ENCODE data around the gene NADK. TPM values are rescaled to one million over a fixed set of nuclear protein-coding genes. Genes with fewer than 3 reads are reported as not detected.
"Not testable (repeated sequence)": the region's sequence is repeated elsewhere in the genome, so short reads cannot be mapped to it uniquely, and the experiment has no call there.

The NADK gene
- total and polyA plus RNA-seq, 12 donors, result 15.2 to 40.2 (median 22.6) TPM

GRCh38 chr1:1732381-1732780 is 45.9 kb downstream of the NADK start:
- H3K4me1 ChIP-seq, result peaks cover 0 to 14% (median 0%) of the 10 kb centered on the region in 9 donors
- peaks cover 0 to 86% (median 16%) of the 10 kb centered on the region in 9 donors for H3K36me3 ChIP-seq
- ATAC-seq, result no peak
- H3K27me3 ChIP-seq, result no peaks in the 10 kb centered on the region
- TF ChIP-seq, protein P1, sequence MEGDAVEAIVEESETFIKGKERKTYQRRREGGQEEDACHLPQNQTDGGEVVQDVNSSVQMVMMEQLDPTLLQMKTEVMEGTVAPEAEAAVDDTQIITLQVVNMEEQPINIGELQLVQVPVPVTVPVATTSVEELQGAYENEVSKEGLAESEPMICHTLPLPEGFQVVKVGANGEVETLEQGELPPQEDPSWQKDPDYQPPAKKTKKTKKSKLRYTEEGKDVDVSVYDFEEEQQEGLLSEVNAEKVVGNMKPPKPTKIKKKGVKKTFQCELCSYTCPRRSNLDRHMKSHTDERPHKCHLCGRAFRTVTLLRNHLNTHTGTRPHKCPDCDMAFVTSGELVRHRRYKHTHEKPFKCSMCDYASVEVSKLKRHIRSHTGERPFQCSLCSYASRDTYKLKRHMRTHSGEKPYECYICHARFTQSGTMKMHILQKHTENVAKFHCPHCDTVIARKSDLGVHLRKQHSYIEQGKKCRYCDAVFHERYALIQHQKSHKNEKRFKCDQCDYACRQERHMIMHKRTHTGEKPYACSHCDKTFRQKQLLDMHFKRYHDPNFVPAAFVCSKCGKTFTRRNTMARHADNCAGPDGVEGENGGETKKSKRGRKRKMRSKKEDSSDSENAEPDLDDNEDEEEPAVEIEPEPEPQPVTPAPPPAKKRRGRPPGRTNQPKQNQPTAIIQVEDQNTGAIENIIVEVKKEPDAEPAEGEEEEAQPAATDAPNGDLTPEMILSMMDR (IDR thresholded peaks at IDR 0.05), result no peak
- H3K9me3 ChIP-seq, result no peaks in the 10 kb centered on the region
- no peak overlapping the region for H3K27ac ChIP-seq
- H3K4me3 ChIP-seq, result no peak overlapping the region
- no peak for DNase-seq
- whole genome bisulfite sequencing, 2 donors, result 87 to 95% methylated on average over 14 to 17 of the region's 17 CpGs
- intact Hi-C loops (cut with DNase I), result no loop called here

DNA sequence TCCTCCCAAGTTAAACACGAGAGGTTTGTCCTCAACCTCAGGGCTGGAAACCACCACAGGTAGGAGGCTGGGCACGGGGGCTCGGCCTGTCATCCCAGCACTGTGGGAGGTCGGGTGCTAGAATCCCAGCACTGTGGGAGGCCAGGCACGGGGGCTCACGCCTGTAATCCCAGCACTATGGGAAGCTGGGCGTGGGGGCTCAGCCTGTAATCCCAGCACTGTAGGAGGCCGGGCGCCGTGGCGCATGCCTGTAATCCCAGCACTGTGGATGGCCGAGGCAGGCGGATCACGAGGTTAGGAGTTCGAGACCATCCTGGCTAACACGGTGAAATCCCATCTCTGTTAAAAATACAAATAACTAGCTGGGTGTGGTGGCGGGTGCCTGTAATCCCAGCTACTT is 47.4 kb downstream of the NADK start:
- WGBS, 2 donors, result 94% methylated on average over 15 to 17 of the region's 17 CpGs
- no peak for ATAC-seq
- intact Hi-C loops (cut with DNase I), result no loop called here

DNA sequence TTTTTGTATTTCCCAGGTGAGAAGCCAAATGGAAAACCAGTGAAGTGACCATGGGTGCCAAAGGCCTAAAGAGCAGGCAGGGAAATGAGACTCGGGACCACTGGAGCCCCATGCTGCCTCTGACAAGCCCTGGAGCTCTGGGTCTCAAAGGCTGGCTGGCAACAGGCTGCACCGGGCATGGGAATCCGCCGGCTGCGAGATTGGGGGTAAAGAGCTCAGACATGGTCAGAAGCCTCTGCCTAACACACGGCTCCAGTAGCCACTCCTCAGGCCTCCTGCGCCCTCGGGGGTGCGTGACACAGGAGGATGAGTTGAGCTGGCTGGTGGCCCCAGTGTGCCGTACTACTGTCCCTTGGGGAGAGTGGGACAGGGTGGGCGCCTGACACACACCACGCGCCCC is 48.0 kb downstream of the NADK start:
- H3K9me3 ChIP-seq; DNase-seq; H3K27ac ChIP-seq; H3K27me3 ChIP-seq; ATAC-seq; H3K4me3 ChIP-seq; intact Hi-C loops (cut with DNase I): not testable (repeated sequence)
- Histone ChIP-seq H3K36me3 (peaks cover 0 to 74% (median 16%) of the 10 kb centered on the region in 9 donors), H3K4me1 (peaks cover 0 to 14% (median 0%) of the 10 kb centered on the region in 9 donors)
- 90% methylated on average over 9 of the region's 13 CpGs; no CpG with 5 or more reads in 1 of the 2 donors for WGBS, 2 donors

More for the DNA sequence above, 47.4 kb downstream of the NADK start:
- no peaks in the 10 kb centered on the region for H3K9me3 ChIP-seq
- no peak overlapping the region for H3K4me3 ChIP-seq
- TF ChIP-seq, protein P1 (IDR thresholded peaks at IDR 0.05), result no peak
- H3K36me3 ChIP-seq, result peaks cover 0 to 77% (median 16%) of the 10 kb centered on the region in 9 donors
- no peak overlapping the region for H3K27ac ChIP-seq
- peaks cover 0 to 14% (median 0%) of the 10 kb centered on the region in 9 donors for H3K4me1 ChIP-seq
- DNase-seq, result no peak
- no peaks in the 10 kb centered on the region for H3K27me3 ChIP-seq

- not testable (repeated sequence) for H3K27me3 ChIP-seq, H3K9me3 ChIP-seq, H3K4me3 ChIP-seq, ATAC-seq, DNase-seq
- intact Hi-C loops (cut with DNase I), result loop anchor here in 3 of 10 donors (5.0 to 10.0 kb wide), 2 partner anchors 62 to 154 kb away; partner anchors contain the start of gene SSU72 (in 1 of the 3)
- WGBS, 2 donors, result 90 to 92% methylated on average over 11 to 17 of the region's 18 CpGs
- Histone ChIP-seq H3K4me1 (peaks cover 0 to 14% (median 0%) of the 10 kb centered on the region in 9 donors), H3K27ac (peak overlapping the region in 3 of 10 donors; percentile 34 to 69 (median 65)), H3K36me3 (peaks cover 0 to 65% (median 16%) of the 10 kb centered on the region in 9 donors)
Observed at GRCh38 chr1:1729116-1729816, 49.0 kb downstream of the NADK start.

GRCh38 chr1:1728308-1729005 is 49.8 kb downstream of the NADK start:
- not testable (repeated sequence) for DNase-seq, H3K4me3 ChIP-seq, H3K9me3 ChIP-seq, H3K27me3 ChIP-seq, ATAC-seq
- H3K4me1 ChIP-seq, result peaks cover 0 to 14% (median 0%) of the 10 kb centered on the region in 9 donors
- WGBS, 2 donors, result 69 to 76% methylated on average over 11 to 14 of the region's 14 CpGs
- H3K27ac ChIP-seq, result peak overlapping the region in 5 of 10 donors; percentile 22 to 69 (median 34)
- intact Hi-C loops (cut with DNase I), result loop anchor here in 3 of 10 donors (5.0 to 10.0 kb wide), 2 partner anchors 61 to 154 kb away; partner anchors contain the start of gene SSU72 (in 1 of the 3)
- H3K36me3 ChIP-seq, result peaks cover 0 to 57% (median 12%) of the 10 kb centered on the region in 9 donors

DNA sequence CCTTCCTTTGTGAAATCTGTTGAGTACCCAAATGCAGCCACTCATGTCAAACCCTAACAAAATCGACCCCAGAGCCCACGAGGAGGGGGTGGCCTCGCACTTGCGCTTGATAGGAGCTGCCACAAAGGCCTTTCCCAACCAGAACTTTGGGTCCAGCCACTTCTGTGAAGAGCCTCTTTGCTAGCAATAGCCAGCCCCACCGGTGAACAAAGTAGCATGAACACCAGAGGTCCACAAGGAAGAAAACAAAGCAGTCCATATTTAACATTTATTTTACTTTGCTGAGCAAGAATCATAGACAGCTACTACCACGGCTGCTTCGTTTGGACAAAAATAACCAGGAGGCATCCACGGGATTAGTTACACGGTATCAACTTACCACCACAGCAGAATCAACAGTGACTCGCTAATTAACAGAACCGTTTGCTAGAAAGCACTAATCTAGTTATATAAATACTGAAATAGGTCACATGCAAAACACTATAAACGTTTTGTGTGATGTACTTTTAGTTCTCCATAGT is 51.1 kb downstream of the NADK start:
- intact Hi-C loops (cut with DNase I), result loop anchor here in 3 of 10 donors (5.0 to 10.0 kb wide), 2 partner anchors 60 to 152 kb away; partner anchors contain the start of gene SSU72 (in 1 of the 3)
- not testable (repeated sequence) for ATAC-seq, H3K27me3 ChIP-seq, DNase-seq, H3K27ac ChIP-seq, H3K4me3 ChIP-seq, H3K9me3 ChIP-seq
- peaks cover 0 to 44% (median 5%) of the 10 kb centered on the region in 9 donors for H3K36me3 ChIP-seq
- H3K4me1 ChIP-seq, result peaks cover 0 to 14% (median under 1%) of the 10 kb centered on the region in 9 donors
- WGBS, 2 donors, result 84% methylated on average over 11 of the region's 12 CpGs

GRCh38 chr1:1726088-1726487 is 52.2 kb downstream of the NADK start:
- intact Hi-C loops (cut with DNase I), result loop anchor here in 3 of 10 donors (5.0 to 10.0 kb wide), 2 partner anchors 59 to 151 kb away; partner anchors contain the start of gene SSU72 (in 1 of the 3)
- not testable (repeated sequence) for H3K9me3 ChIP-seq, H3K27ac ChIP-seq, H3K27me3 ChIP-seq, DNase-seq, ATAC-seq, H3K4me3 ChIP-seq
- Histone ChIP-seq H3K36me3 (peaks cover 0 to 44% (median 8%) of the 10 kb centered on the region in 9 donors), H3K4me1 (peaks cover 0 to 23% (median 4%) of the 10 kb centered on the region in 9 donors)
- 89 to 93% methylated on average over 17 of the region's 17 CpGs for WGBS, 2 donors
